OCI-LY1 (cell line): Measurements from ENCODE around the gene AFAP1L2.

Experiments used
- H2AFZ ChIP-seq: fragments of 200-600 bp; sonication (generic), shearing (Covaris generic); 2 replicates; pipeline ENCODE4 v1.6.0; 2014; ENCODE audit warnings: antibody characterized with exemption, mild to moderate bottlenecking, low read length
- H3F3A ChIP-seq: fragments of 200-600 bp; sonication (generic), shearing (Covaris generic); 2 replicates; pipeline ENCODE4 v1.6.0; 2014; ENCODE audit warnings: mild to moderate bottlenecking, antibody characterized with exemption, low read length, moderate library complexity; ENCODE audit not compliant: insufficient read depth
- H3K27ac ChIP-seq: fragments of 200-600 bp; sonication (generic); 2 replicates; pipeline ENCODE4 v1.5.1; 2014; ENCODE audit warnings: low read length, mixed run types, mild to moderate bottlenecking, low read depth; ENCODE audit not compliant: poor library complexity, severe bottlenecking
- H3K27me3 ChIP-seq: fragments of 200-600 bp; sonication (generic); 2 replicates; pipeline ENCODE4 v1.6.0; 2014; ENCODE audit warnings: antibody characterized with exemption, mild to moderate bottlenecking, low read length, moderate library complexity; ENCODE audit not compliant: insufficient read depth
- H3K36me3 ChIP-seq: fragments of 200-600 bp; sonication (generic); 2 replicates; pipeline ENCODE4 v1.6.1; 2014; ENCODE audit warnings: mild to moderate bottlenecking, antibody characterized with exemption, low read length, moderate library complexity, mixed read lengths; ENCODE audit not compliant: insufficient read depth
- H3K4me1 ChIP-seq: fragments of 200-600 bp; sonication (generic); 2 replicates; pipeline ENCODE4 v1.5.1; 2014; ENCODE audit warnings: mild to moderate bottlenecking, low read length, moderate library complexity; ENCODE audit not compliant: insufficient read depth, severe bottlenecking
- H3K4me2 ChIP-seq: fragments of 200-600 bp; sonication (generic), shearing (Covaris generic); 2 replicates; pipeline ENCODE4 v1.6.1; 2014; ENCODE audit warnings: low read length
- H3K4me3 ChIP-seq: fragments of 200-600 bp; sonication (generic); 2 replicates; pipeline ENCODE4 v1.5.1; 2014; ENCODE audit warnings: low read length, low read depth, mild to moderate bottlenecking, mixed read lengths; ENCODE audit not compliant: poor library complexity, severe bottlenecking
- H3K79me2 ChIP-seq: fragments of 200-600 bp; shearing (Covaris generic); 2 replicates; pipeline ENCODE4 v1.6.1; 2016; ENCODE audit warnings: mixed run types, low read length, mixed read lengths; ENCODE audit not compliant: insufficient read depth
- H3K9ac ChIP-seq: fragments of 200-600 bp; sonication (generic), shearing (Covaris generic); 2 replicates; pipeline ENCODE4 v1.6.1; 2014; ENCODE audit warnings: mild to moderate bottlenecking, low read length, mixed read lengths
- H3K9me2 ChIP-seq: fragments of 200-600 bp; sonication (generic), shearing (Covaris generic); 2 replicates; pipeline ENCODE4 v1.6.1; 2014; ENCODE audit warnings: low read depth, mild to moderate bottlenecking, low read length, mixed read lengths
- H3K9me3 ChIP-seq: fragments of 200-600 bp; shearing (Covaris generic); 2 replicates; pipeline ENCODE4 v1.6.1; 2014; ENCODE audit warnings: low read length, mixed read lengths
- H4K20me1 ChIP-seq: fragments of 200-600 bp; sonication (generic), shearing (Covaris generic); 2 replicates; pipeline ENCODE4 v1.6.0; 2016; ENCODE audit warnings: mild to moderate bottlenecking, low read length; ENCODE audit not compliant: insufficient read depth
- CTCF ChIP-seq: fragments of 200-600 bp; sonication (generic), shearing (Covaris generic); IDR thresholded peaks from 2 replicates; pipeline ENCODE4 v1.5.1; 2017; ENCODE audit warnings: mild to moderate bottlenecking, antibody characterized with exemption, low read length, moderate library complexity, mixed read lengths
- EZH2 ChIP-seq: fragments of 200-600 bp; sonication (generic), shearing (Covaris generic); IDR thresholded peaks from 2 replicates; pipeline ENCODE4 v1.8.0; 2017; ENCODE audit warnings: borderline replicate concordance, mixed run types, mild to moderate bottlenecking, antibody characterized with exemption, low read length, moderate library complexity, mixed read lengths

Gene AFAP1L2

GRCh38 chr10:114429581-114430335 lies 25.5 kb upstream of the AFAP1L2 start:
- Histone ChIP-seq H3F3A (no peaks in the 10 kb centered on the region), H3K4me2 (no peak overlapping the region), H3K27me3 (no peaks in the 10 kb centered on the region), H3K4me1 (no peaks in the 10 kb centered on the region), H3K9me3 (no peaks in the 10 kb centered on the region), H3K4me3 (no peak overlapping the region), H3K36me3 (peaks cover 17% of the 10 kb centered on the region; the same call in 1 of the 2 replicates), H4K20me1 (no peaks in the 10 kb centered on the region), H2AFZ (no peak overlapping the region), H3K9ac (no peak overlapping the region), H3K9me2 (no peaks in the 10 kb centered on the region), H3K79me2 (no peaks in the 10 kb centered on the region), H3K27ac (no peak overlapping the region)
- TF ChIP-seq CTCF (no peak), EZH2 (no peak)

GRCh38 chr10:114427124-114427852 lies 23.0 kb upstream of the AFAP1L2 start:
- Histone ChIP-seq H3K9me3 (no peaks in the 10 kb centered on the region), H3K79me2 (no peaks in the 10 kb centered on the region), H3F3A (no peaks in the 10 kb centered on the region), H3K4me2 (no peak overlapping the region), H3K27ac (no peak overlapping the region), H3K27me3 (no peaks in the 10 kb centered on the region), H3K9me2 (no peaks in the 10 kb centered on the region), H2AFZ (no peak overlapping the region), H3K4me1 (no peaks in the 10 kb centered on the region), H3K36me3 (peaks cover under 1% of the 10 kb centered on the region; the same call in 1 of the 2 replicates), H3K9ac (no peak overlapping the region), H4K20me1 (no peaks in the 10 kb centered on the region), H3K4me3 (no peak overlapping the region)
- TF ChIP-seq EZH2 (no peak), CTCF (no peak)

GRCh38 chr10:114426476-114426875 lies 22.2 kb upstream of the AFAP1L2 start:
- Histone ChIP-seq H3F3A (no peaks in the 10 kb centered on the region), H3K9me3 (no peaks in the 10 kb centered on the region), H3K36me3 (no peaks in the 10 kb centered on the region), H3K4me3 (no peak overlapping the region), H3K4me1 (no peaks in the 10 kb centered on the region), H3K79me2 (no peaks in the 10 kb centered on the region), H4K20me1 (no peaks in the 10 kb centered on the region), H3K27ac (no peak overlapping the region), H3K4me2 (no peak overlapping the region), H2AFZ (no peak overlapping the region), H3K27me3 (no peaks in the 10 kb centered on the region), H3K9me2 (no peaks in the 10 kb centered on the region), H3K9ac (no peak overlapping the region)
- TF ChIP-seq EZH2 = no peak
- TF ChIP-seq CTCF = no peak
